ENCODE data around the gene TUBB4B. TPM values are rescaled to one million over a fixed set of nuclear protein-coding genes. Genes with fewer than 3 reads are reported as not detected.

The TUBB4B gene
- total and polyA plus RNA-seq, 8 donors = 69.4 to 292 (median 153) TPM

DNA sequence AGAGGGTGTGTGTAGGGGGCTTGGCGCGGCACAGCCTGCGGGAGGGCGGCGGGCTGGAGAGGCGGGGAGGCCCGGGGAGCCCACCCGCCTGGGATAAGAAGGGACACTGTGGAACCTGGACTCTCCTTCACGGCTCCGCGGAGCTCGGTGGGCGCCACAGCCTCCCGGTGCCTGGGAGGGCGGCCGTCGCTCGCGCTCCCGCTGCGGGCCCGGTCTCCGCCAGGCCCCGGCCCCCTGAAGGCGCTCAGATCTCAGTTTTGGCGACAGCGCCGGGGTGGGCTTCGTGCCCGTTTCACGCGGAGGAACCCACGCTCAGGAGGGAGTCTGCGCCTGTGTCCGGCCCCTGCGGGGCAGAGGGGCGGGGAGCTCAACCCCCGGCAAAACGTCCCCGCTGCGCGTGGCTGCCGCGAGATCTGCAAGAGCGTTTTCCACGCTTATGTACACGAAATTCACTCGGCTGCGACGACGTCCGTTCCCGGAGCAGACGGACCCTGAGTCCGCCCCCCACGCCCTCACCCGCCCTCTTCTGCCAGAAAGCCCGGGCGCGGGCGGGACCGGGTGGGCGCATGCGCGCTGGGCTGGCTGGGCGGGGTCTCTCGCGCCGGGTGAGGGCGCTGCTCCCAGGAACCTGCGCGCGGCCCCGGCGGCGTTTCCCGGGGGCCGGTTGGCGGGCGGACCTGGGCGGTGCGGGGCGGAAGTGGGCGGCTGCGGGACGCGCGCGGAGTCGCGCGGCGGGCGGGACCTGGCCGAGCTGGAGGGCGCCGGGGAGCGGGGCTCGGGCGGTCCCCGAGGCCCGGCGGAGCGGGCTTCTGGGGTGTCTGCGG, 13.7 kb downstream of the TUBB4B start, which contains the start of gene NELFB:
Gene NELFB, plus strand, starts transcription at position 704 of the 824 bp plus-strand sequence.
- intact Hi-C loops (cut with DNase I; ENCODE audit: low total_unique reads) = no loop called here
- H3K4me1 ChIP-seq = peaks cover 22 to 51% (median 38%) of the 10 kb centered on the region in 4 donors
- WGBS, 5 donors = 0 to 4% (median 1%) methylated on average over 37 to 105 of the region's 105 CpGs
- H3K9me3 ChIP-seq = no peaks in the 10 kb centered on the region
- TF ChIP-seq, protein P1, sequence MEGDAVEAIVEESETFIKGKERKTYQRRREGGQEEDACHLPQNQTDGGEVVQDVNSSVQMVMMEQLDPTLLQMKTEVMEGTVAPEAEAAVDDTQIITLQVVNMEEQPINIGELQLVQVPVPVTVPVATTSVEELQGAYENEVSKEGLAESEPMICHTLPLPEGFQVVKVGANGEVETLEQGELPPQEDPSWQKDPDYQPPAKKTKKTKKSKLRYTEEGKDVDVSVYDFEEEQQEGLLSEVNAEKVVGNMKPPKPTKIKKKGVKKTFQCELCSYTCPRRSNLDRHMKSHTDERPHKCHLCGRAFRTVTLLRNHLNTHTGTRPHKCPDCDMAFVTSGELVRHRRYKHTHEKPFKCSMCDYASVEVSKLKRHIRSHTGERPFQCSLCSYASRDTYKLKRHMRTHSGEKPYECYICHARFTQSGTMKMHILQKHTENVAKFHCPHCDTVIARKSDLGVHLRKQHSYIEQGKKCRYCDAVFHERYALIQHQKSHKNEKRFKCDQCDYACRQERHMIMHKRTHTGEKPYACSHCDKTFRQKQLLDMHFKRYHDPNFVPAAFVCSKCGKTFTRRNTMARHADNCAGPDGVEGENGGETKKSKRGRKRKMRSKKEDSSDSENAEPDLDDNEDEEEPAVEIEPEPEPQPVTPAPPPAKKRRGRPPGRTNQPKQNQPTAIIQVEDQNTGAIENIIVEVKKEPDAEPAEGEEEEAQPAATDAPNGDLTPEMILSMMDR (IDR thresholded peaks at IDR 0.05) = peak in 1 of 7 experiments; percentile 33
- TF ChIP-seq POLR2AphosphoS5 (IDR thresholded peaks at IDR 0.05) (peak; percentile 33 to 85 (median 75)), EP300 (IDR thresholded peaks at IDR 0.05) (no peak)
- H3K27me3 ChIP-seq = no peaks in the 10 kb centered on the region
- H3K27ac ChIP-seq = peak within 1 kb of the TSS; percentile 78 to 91 (median 83)
- peak; percentile 96 to 97 for DNase-seq
- H3K36me3 ChIP-seq = peaks cover 4 to 32% (median 26%) of the 10 kb centered on the region in 4 donors
- peak within 1 kb of the TSS; percentile 94 to 100 (median 98) for H3K4me3 ChIP-seq

DNA sequence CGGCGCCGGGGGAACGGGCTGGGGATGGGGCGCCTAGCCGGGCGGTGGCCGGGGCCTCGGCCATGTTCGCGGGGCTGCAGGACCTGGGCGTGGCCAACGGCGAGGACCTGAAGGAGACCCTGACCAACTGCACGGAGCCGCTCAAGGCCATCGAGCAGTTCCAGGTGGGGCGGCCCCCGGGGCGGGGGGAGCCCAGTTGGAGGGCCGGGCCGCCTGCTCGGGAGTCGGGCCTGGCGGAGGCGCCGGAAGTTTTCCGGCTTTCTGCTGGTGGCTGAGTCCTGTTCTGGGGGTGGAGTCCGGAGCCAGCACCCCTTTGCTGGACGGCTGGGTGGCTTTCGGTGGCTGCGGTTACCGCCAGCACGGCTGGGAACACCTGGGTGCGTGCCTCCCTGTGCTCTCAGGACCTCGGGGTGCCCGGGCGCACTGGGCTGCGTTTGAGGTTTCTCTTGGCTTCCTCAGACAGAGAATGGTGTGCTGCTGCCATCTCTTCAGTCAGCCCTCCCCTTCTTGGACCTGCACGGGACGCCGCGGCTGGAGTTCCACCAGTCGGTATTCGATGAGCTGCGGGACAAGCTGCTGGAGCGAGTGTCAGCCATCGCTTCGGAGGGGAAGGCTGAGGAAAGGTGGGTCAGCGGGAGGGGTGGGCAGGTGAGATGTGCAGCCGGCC, 14.5 kb downstream of the TUBB4B start:
- Histone ChIP-seq H3K27me3 (no peaks in the 10 kb centered on the region), H3K36me3 (peaks cover 4 to 32% (median 26%) of the 10 kb centered on the region in 4 donors), H3K4me1 (peaks cover 22 to 51% (median 38%) of the 10 kb centered on the region in 4 donors), H3K4me3 (peak overlapping the region; percentile 94 to 100 (median 98)), H3K27ac (peak overlapping the region; percentile 78 to 91 (median 82)), H3K9me3 (no peaks in the 10 kb centered on the region)
- no peak for TF ChIP-seq POLR2A (IDR thresholded peaks at IDR 0.05)
- TF ChIP-seq, protein P1 (IDR thresholded peaks at IDR 0.05) = no peak
- WGBS, 5 donors = 1 to 2% (median 1%) methylated on average over 23 to 51 of the region's 51 CpGs
- DNase-seq = no peak
- intact Hi-C loops (cut with DNase I; ENCODE audit: low total_unique reads) = no loop called here

DNA sequence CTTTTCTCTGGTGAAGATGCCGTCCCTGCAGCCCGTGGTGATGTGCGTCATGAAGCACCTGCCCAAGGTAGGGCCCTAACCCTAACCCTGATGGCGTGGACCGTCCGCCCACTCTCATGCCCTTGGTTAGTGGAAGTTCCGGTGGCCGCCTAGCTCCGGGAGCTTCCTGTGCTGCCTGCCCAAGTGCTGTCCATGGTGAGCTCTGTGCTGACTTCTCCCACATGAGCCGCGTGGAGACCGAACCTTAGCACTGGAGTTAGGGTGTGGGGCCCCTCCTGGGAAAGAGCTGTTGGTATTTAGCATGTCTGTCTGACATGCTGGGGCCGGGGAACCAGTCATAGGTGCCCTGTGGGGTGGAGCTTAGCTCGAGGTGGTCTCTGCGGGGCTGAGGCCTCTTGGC, 15.3 kb downstream of the TUBB4B start:
- DNase-seq = no peak
- no peaks in the 10 kb centered on the region for H3K27me3 ChIP-seq
- TF ChIP-seq POLR2AphosphoS5 (IDR thresholded peaks at IDR 0.05) (no peak), EP300 (IDR thresholded peaks at IDR 0.05) (no peak), POLR2A (IDR thresholded peaks at IDR 0.05) (no peak)
- TF ChIP-seq, protein P1 (IDR thresholded peaks at IDR 0.05) = no peak

DNA sequence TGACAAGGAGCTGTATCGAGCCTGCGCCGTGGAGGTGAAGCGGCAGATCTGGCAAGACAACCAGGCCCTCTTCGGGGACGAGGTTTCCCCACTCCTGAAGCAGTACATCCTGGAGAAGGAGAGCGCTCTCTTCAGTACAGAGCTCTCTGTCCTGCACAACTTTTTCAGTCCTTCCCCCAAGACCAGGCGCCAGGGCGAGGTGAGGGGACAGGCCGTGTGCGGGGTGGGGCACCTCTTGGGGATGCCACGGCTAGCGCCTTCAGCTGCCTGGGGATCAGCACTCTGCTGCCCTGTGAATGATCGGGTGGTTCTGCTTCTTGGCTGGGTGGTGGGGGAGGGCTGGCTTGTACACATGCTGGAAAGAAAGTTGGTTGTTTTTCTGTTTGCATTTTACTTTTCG, 15.8 kb downstream of the TUBB4B start:
- 87 to 91% (median 89%) methylated on average over 15 of the region's 15 CpGs for WGBS, 5 donors
- Histone ChIP-seq H3K4me3 (peak overlapping the region in 2 of 4 donors; percentile 97 to 100), H3K36me3 (peaks cover 4 to 32% (median 26%) of the 10 kb centered on the region in 4 donors), H3K9me3 (no peaks in the 10 kb centered on the region), H3K27ac (no peak overlapping the region), H3K4me1 (peaks cover 22 to 54% (median 39%) of the 10 kb centered on the region in 4 donors), H3K27me3 (no peaks in the 10 kb centered on the region)
- intact Hi-C loops (cut with DNase I; ENCODE audit: low total_unique reads) = no loop called here
- no peak for TF ChIP-seq POLR2A (IDR thresholded peaks at IDR 0.05)
- TF ChIP-seq, protein P1 (IDR thresholded peaks at IDR 0.05) = no peak
- TF ChIP-seq EP300 (IDR thresholded peaks at IDR 0.05) = no peak
- no peak for DNase-seq

More for the DNA sequence above, 15.3 kb downstream of the TUBB4B start:
- Histone ChIP-seq H3K9me3 (no peaks in the 10 kb centered on the region), H3K36me3 (peaks cover 4 to 32% (median 26%) of the 10 kb centered on the region in 4 donors), H3K27ac (no peak overlapping the region), H3K4me3 (peak overlapping the region; percentile 94 to 100 (median 98)), H3K4me1 (peaks cover 22 to 51% (median 38%) of the 10 kb centered on the region in 4 donors)
- 71 to 87% (median 76%) methylated on average over 15 of the region's 15 CpGs for WGBS, 5 donors
- intact Hi-C loops (cut with DNase I; ENCODE audit: low total_unique reads) = no loop called here

All from stomach (tissue), 9 donors.